ENCODE measurements around the gene FCN1.

The FCN1 gene

GRCh38 chr9:134923466-134923865 lies 5.8 kb upstream of the FCN1 start:
- Mint-ChIP-seq H3K27ac (no peak overlapping the region), H3K9me3 (peaks cover 2 to 4% of the 10 kb centered on the region in 2 donors), H3K4me3 (no peak overlapping the region), H3K4me1 (ENCODE audit: low read depth in 2 of 2) (no peaks in the 10 kb centered on the region), H3K27me3 (peaks cover 4 to 16% of the 10 kb centered on the region in 2 donors), H3K36me3 (ENCODE audit: insufficient read depth) (no peaks in the 10 kb centered on the region)
- ATAC-seq (replicated peaks) (no peak), DNase-seq (no peak)

- no peak overlapping the region for H3K4me3 Mint-ChIP-seq
- ATAC-seq (replicated peaks) (no peak), DNase-seq (no peak)
- H3K36me3 Mint-ChIP-seq (ENCODE audit: insufficient read depth): no peaks in the 10 kb centered on the region
- H3K27me3 Mint-ChIP-seq: peaks cover 7 to 21% of the 10 kb centered on the region in 2 donors
- H3K9me3 Mint-ChIP-seq: peaks cover 3 to 7% of the 10 kb centered on the region in 2 donors
- no peak overlapping the region for H3K27ac Mint-ChIP-seq
- H3K4me1 Mint-ChIP-seq (ENCODE audit: low read depth in 2 of 2): no peaks in the 10 kb centered on the region
Observed at GRCh38 chr9:134922932-134923240, 5.2 kb upstream of the FCN1 start.

GRCh38 chr9:134922066-134922931 lies 4.6 kb upstream of the FCN1 start:
- Mint-ChIP-seq H3K36me3 (ENCODE audit: insufficient read depth) (no peaks in the 10 kb centered on the region), H3K27me3 (peaks cover 10 to 26% of the 10 kb centered on the region in 2 donors), H3K27ac (no peak overlapping the region), H3K4me3 (no peak overlapping the region), H3K4me1 (ENCODE audit: low read depth in 2 of 2) (no peaks in the 10 kb centered on the region), H3K9me3 (peaks cover 3 to 7% of the 10 kb centered on the region in 2 donors)
- ATAC-seq (replicated peaks) (no peak), DNase-seq (no peak)

- Mint-ChIP-seq H3K36me3 (ENCODE audit: insufficient read depth) (no peaks in the 10 kb centered on the region), H3K4me3 (no peak overlapping the region), H3K4me1 (ENCODE audit: low read depth in 2 of 2) (no peaks in the 10 kb centered on the region), H3K9me3 (peaks cover 3 to 7% of the 10 kb centered on the region in 2 donors), H3K27ac (no peak overlapping the region), H3K27me3 (peaks cover 20 to 56% of the 10 kb centered on the region in 2 donors)
- no peak for DNase-seq
- no peak for ATAC-seq (replicated peaks)
Observed at GRCh38 chr9:134919303-134919702, 1.6 kb upstream of the FCN1 start.

GRCh38 chr9:134918646-134919045 lies 934 bp upstream of the FCN1 start:
- Mint-ChIP-seq H3K27me3 (peaks cover 20 to 60% of the 10 kb centered on the region in 2 donors), H3K9me3 (peaks cover 3 to 7% of the 10 kb centered on the region in 2 donors), H3K4me3 (no peak overlapping the region), H3K27ac (no peak overlapping the region), H3K4me1 (ENCODE audit: low read depth in 2 of 2) (no peaks in the 10 kb centered on the region), H3K36me3 (ENCODE audit: insufficient read depth) (no peaks in the 10 kb centered on the region)
- DNase-seq (no peak), ATAC-seq (replicated peaks) (no peak)

GRCh38 chr9:134916161-134916665 lies 1.5 kb downstream of the FCN1 start:
- H3K4me3 Mint-ChIP-seq: no peak overlapping the region
- H3K27ac Mint-ChIP-seq: no peak overlapping the region
- DNase-seq (no peak), ATAC-seq (replicated peaks) (no peak)
- no peaks in the 10 kb centered on the region for H3K36me3 Mint-ChIP-seq (ENCODE audit: insufficient read depth)
- peaks cover 3 to 7% of the 10 kb centered on the region in 2 donors for H3K9me3 Mint-ChIP-seq
- no peaks in the 10 kb centered on the region for H3K4me1 Mint-ChIP-seq (ENCODE audit: low read depth in 2 of 2)
- H3K27me3 Mint-ChIP-seq: peaks cover 32 to 74% of the 10 kb centered on the region in 2 donors

GRCh38 chr9:134915046-134915985 lies 2.4 kb downstream of the FCN1 start:
- Mint-ChIP-seq H3K4me1 (ENCODE audit: low read depth in 2 of 2) (no peaks in the 10 kb centered on the region), H3K9me3 (peaks cover 3 to 7% of the 10 kb centered on the region in 2 donors), H3K4me3 (no peak overlapping the region), H3K36me3 (ENCODE audit: insufficient read depth) (no peaks in the 10 kb centered on the region), H3K27ac (no peak overlapping the region), H3K27me3 (peaks cover 39 to 83% of the 10 kb centered on the region in 2 donors)
- ATAC-seq (replicated peaks) (no peak), DNase-seq (no peak)

GRCh38 chr9:134914501-134914834 lies 3.2 kb downstream of the FCN1 start:
- no peak for ATAC-seq (replicated peaks)
- H3K27me3 Mint-ChIP-seq: peaks cover 45 to 92% of the 10 kb centered on the region in 2 donors
- H3K4me1 Mint-ChIP-seq (ENCODE audit: low read depth in 2 of 2): no peaks in the 10 kb centered on the region
- no peak for DNase-seq
- no peaks in the 10 kb centered on the region for H3K36me3 Mint-ChIP-seq (ENCODE audit: insufficient read depth)
- H3K4me3 Mint-ChIP-seq: no peak overlapping the region
- H3K27ac Mint-ChIP-seq: no peak overlapping the region
- H3K9me3 Mint-ChIP-seq: peaks cover 3 to 7% of the 10 kb centered on the region in 2 donors

- peaks cover 50 to 94% of the 10 kb centered on the region in 2 donors for H3K27me3 Mint-ChIP-seq
- H3K36me3 Mint-ChIP-seq (ENCODE audit: insufficient read depth): no peaks in the 10 kb centered on the region
- H3K9me3 Mint-ChIP-seq: peaks cover 3 to 7% of the 10 kb centered on the region in 2 donors
- no peak overlapping the region for H3K4me3 Mint-ChIP-seq
- H3K27ac Mint-ChIP-seq: no peak overlapping the region
- ATAC-seq (replicated peaks) (no peak), DNase-seq (no peak)
- H3K4me1 Mint-ChIP-seq (ENCODE audit: low read depth in 2 of 2): no peaks in the 10 kb centered on the region
Observed at GRCh38 chr9:134913713-134914500, 3.8 kb downstream of the FCN1 start.

- Mint-ChIP-seq H3K9me3 (peaks cover 0 to under 1% of the 10 kb centered on the region in 2 donors), H3K27ac (no peak overlapping the region), H3K4me1 (ENCODE audit: low read depth in 2 of 2) (no peaks in the 10 kb centered on the region), H3K36me3 (ENCODE audit: insufficient read depth) (no peaks in the 10 kb centered on the region), H3K4me3 (no peak overlapping the region), H3K27me3 (peaks cover 43 to 89% of the 10 kb centered on the region in 2 donors)
- ATAC-seq (replicated peaks): no peak
- no peak for DNase-seq
Observed at GRCh38 chr9:134913041-134913712, 4.5 kb downstream of the FCN1 start.

- Mint-ChIP-seq H3K4me1 (ENCODE audit: low read depth in 2 of 2) (no peaks in the 10 kb centered on the region), H3K36me3 (ENCODE audit: insufficient read depth) (peaks cover 2% of the 10 kb centered on the region), H3K27me3 (peaks cover 40 to 82% of the 10 kb centered on the region in 2 donors), H3K27ac (no peak overlapping the region), H3K4me3 (no peak overlapping the region), H3K9me3 (no peaks in the 10 kb centered on the region)
- ATAC-seq (replicated peaks) (no peak), DNase-seq (no peak)
Observed at GRCh38 chr9:134912126-134912840, 5.4 kb downstream of the FCN1 start.
